ENCODE data around the gene DDIT3. TPM values are rescaled to one million over a fixed set of nuclear protein-coding genes. Genes with fewer than 3 reads are reported as not detected.

Gene DDIT3
- total and polyA plus RNA-seq, 2 of the 13 experiments (the other 11 are each of a cell fraction or from before 2014, with no cell fraction given): 27.5 to 48.7 TPM

DNA sequence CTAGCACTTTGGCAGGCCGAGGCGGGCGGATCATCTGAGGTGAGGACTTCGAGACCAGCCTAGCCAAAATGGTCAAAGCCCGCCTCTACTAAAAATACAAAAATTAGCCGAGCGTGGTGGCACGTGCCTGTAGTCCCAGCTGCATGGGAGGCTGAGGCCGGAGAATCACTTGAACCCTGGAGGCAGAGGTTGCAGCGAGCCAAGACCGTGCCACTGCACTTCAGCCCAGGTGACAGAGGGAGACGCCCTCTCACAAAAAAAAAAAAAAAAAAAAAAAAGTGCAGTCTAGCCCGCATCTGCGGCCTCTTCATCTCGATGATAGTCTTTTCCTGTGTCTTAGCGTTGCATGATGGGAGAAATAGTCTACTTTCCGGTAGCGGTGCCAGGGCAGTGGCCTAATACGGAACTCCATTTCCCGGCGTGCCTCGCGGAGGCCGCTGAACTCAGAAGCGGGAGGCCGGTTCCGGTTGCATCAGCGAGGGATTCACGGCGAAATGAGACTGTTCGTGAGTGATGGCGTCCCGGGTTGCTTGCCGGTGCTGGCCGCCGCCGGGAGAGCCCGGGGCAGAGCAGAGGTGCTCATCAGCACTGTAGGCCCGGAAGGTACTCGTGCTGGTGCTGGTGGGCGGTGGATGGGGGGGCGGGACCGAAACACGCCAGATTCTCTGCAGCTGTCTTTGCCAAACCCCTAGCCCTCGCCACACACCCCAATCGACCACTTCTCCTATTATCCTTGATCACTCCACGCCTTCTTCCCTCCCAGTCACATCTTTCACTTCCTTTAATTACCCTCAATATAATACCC, 32.5 kb downstream of the DDIT3 start, which contains the start of gene MARS1 (continued):
- peak; percentile 36; the same call in 1 of the 2 replicates for TF ChIP-seq ZZZ3 (CRISPR knock-in tag; IDR thresholded peaks at IDR 0.05; ENCODE audit: borderline replicate concordance)
- TF ChIP-seq, protein P1, sequence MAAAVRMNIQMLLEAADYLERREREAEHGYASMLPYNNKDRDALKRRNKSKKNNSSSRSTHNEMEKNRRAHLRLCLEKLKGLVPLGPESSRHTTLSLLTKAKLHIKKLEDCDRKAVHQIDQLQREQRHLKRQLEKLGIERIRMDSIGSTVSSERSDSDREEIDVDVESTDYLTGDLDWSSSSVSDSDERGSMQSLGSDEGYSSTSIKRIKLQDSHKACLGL (CRISPR knock-in tag; IDR thresholded peaks at IDR 0.05): peak; percentile 68; the same call in 1 of the 2 replicates
- TF ChIP-seq, protein P2, sequence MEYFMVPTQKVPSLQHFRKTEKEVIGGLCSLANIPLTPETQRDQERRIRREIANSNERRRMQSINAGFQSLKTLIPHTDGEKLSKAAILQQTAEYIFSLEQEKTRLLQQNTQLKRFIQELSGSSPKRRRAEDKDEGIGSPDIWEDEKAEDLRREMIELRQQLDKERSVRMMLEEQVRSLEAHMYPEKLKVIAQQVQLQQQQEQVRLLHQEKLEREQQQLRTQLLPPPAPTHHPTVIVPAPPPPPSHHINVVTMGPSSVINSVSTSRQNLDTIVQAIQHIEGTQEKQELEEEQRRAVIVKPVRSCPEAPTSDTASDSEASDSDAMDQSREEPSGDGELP (IDR thresholded peaks at IDR 0.05; ENCODE audit: borderline replicate concordance, low read depth): peak; percentile 60; the same call in 1 of the 2 replicates
- 0 out of 2 replicates have a peak, but pooled peaks have one; percentile 26 for TF ChIP-seq MXD4 (CRISPR knock-in tag; IDR thresholded peaks at IDR 0.05)
- peak; percentile 81; the same call in 1 of the 2 replicates for TF ChIP-seq ZMYM2 (CRISPR knock-in tag; IDR thresholded peaks at IDR 0.05)
- TF ChIP-seq CBX1 (IDR thresholded peaks at IDR 0.05; ENCODE audit: low read depth): no peak
- no peak for TF ChIP-seq ZNF615 (CRISPR knock-in tag; IDR thresholded peaks at IDR 0.05; ENCODE audit: borderline replicate concordance)
- TF ChIP-seq, protein P3, sequence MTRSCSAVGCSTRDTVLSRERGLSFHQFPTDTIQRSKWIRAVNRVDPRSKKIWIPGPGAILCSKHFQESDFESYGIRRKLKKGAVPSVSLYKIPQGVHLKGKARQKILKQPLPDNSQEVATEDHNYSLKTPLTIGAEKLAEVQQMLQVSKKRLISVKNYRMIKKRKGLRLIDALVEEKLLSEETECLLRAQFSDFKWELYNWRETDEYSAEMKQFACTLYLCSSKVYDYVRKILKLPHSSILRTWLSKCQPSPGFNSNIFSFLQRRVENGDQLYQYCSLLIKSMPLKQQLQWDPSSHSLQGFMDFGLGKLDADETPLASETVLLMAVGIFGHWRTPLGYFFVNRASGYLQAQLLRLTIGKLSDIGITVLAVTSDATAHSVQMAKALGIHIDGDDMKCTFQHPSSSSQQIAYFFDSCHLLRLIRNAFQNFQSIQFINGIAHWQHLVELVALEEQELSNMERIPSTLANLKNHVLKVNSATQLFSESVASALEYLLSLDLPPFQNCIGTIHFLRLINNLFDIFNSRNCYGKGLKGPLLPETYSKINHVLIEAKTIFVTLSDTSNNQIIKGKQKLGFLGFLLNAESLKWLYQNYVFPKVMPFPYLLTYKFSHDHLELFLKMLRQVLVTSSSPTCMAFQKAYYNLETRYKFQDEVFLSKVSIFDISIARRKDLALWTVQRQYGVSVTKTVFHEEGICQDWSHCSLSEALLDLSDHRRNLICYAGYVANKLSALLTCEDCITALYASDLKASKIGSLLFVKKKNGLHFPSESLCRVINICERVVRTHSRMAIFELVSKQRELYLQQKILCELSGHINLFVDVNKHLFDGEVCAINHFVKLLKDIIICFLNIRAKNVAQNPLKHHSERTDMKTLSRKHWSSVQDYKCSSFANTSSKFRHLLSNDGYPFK (CRISPR knock-in tag; IDR thresholded peaks at IDR 0.05; ENCODE audit: borderline replicate concordance): peak; percentile 83; the same call in 1 of the 2 replicates
- TF ChIP-seq FOXP1 (IDR thresholded peaks at IDR 0.05): no peak
- no peak for TF ChIP-seq FOXP1 (CRISPR knock-in tag; IDR thresholded peaks at IDR 0.05)
- TF ChIP-seq SSRP1 (CRISPR knock-in tag; IDR thresholded peaks at IDR 0.05): no peak
- TF ChIP-seq ZNF101 (CRISPR knock-in tag; IDR thresholded peaks at IDR 0.05; ENCODE audit: borderline replicate concordance, low read depth): no peak
- TF ChIP-seq MYC (CRISPR knock-in tag; IDR thresholded peaks at IDR 0.05; ENCODE audit: borderline replicate concordance): peak; percentile 82; the same call in 1 of the 2 replicates
- peak; percentile 87 for TF ChIP-seq POLR2AphosphoS5 (IDR thresholded peaks at IDR 0.05; ENCODE audit: low read depth, low read length)
- no peak for TF ChIP-seq BCL6 (CRISPR knock-in tag; IDR thresholded peaks at IDR 0.05)
- TF ChIP-seq DMAP1 (CRISPR knock-in tag; IDR thresholded peaks at IDR 0.05): peak; percentile 94
- TF ChIP-seq, protein P4, sequence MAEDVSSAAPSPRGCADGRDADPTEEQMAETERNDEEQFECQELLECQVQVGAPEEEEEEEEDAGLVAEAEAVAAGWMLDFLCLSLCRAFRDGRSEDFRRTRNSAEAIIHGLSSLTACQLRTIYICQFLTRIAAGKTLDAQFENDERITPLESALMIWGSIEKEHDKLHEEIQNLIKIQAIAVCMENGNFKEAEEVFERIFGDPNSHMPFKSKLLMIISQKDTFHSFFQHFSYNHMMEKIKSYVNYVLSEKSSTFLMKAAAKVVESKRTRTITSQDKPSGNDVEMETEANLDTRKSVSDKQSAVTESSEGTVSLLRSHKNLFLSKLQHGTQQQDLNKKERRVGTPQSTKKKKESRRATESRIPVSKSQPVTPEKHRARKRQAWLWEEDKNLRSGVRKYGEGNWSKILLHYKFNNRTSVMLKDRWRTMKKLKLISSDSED (CRISPR knock-in tag; IDR thresholded peaks at IDR 0.05): no peak
- TF ChIP-seq NFYB (CRISPR knock-in tag; IDR thresholded peaks at IDR 0.05): no peak
- TF ChIP-seq ZNF737 (CRISPR knock-in tag; IDR thresholded peaks at IDR 0.05; ENCODE audit: borderline replicate concordance): no peak
- TF ChIP-seq, protein P5, sequence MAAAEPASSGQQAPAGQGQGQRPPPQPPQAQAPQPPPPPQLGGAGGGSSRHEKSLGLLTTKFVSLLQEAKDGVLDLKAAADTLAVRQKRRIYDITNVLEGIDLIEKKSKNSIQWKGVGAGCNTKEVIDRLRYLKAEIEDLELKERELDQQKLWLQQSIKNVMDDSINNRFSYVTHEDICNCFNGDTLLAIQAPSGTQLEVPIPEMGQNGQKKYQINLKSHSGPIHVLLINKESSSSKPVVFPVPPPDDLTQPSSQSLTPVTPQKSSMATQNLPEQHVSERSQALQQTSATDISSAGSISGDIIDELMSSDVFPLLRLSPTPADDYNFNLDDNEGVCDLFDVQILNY (CRISPR knock-in tag; conservative IDR thresholded peaks at IDR 0.05): no peak
- no peak for TF ChIP-seq NAIF1 (CRISPR knock-in tag; IDR thresholded peaks at IDR 0.05; ENCODE audit: borderline replicate concordance)
- TF ChIP-seq ZNF260 (CRISPR knock-in tag; IDR thresholded peaks at IDR 0.05; ENCODE audit: borderline replicate concordance, low read depth): no peak
- peak; percentile 67 for TF ChIP-seq TBX2 (CRISPR knock-in tag; IDR thresholded peaks at IDR 0.05; ENCODE audit: borderline replicate concordance)

Measured in HepG2 (cell line).